IPS DF 6.9 (cell line): ENCODE results near the gene PRDM7.
"Not testable (repeated sequence)": the region's sequence is repeated elsewhere in the genome, so short reads cannot be mapped to it uniquely, and the experiment has no call there.

ENCODE experiments used
- DNase-seq: peaks from one replicate; pipeline ENCODE4 v3.0.0-alpha.2; 2013; ENCODE audit warnings: low read depth, low spot score
- H3K27ac ChIP-seq: one replicate; pipeline ENCODE4 v1.5.1; 2013; ENCODE audit warnings: low read length, control low read depth
- H3K27me3 ChIP-seq: 2 replicates; pipeline ENCODE4 v1.6.1; 2013; ENCODE audit warnings: mild to moderate bottlenecking, low read length; ENCODE audit not compliant: control insufficient read depth, insufficient read depth
- H3K36me3 ChIP-seq: 2 replicates; pipeline ENCODE4 v1.6.1; 2013; ENCODE audit warnings: low read length; ENCODE audit not compliant: control insufficient read depth, insufficient read depth
- H3K4me1 ChIP-seq: 2 replicates; pipeline ENCODE4 v1.6.1; 2013; ENCODE audit warnings: low read length; ENCODE audit not compliant: control insufficient read depth, insufficient read depth
- H3K4me3 ChIP-seq: 2 replicates; pipeline ENCODE4 v1.5.1; 2013; ENCODE audit warnings: mild to moderate bottlenecking, low read length
- H3K9me3 ChIP-seq: 2 replicates; pipeline ENCODE4 v1.6.1; 2013; ENCODE audit warnings: low read length, inconsistent platforms; ENCODE audit not compliant: control insufficient read depth, insufficient read depth
- whole genome bisulfite sequencing: extraction: QIAGEN DNeasy Blood & Tissue Kit; methylation state at CpG from one replicate; pipeline ENCODE4 v1.1.7; 2013; ENCODE audit warnings: mixed read lengths, missing lambda C conversion rate; ENCODE audit not compliant: insufficient read length, insufficient coverage; 5-methylcytosine and 5-hydroxymethylcytosine counted together

The PRDM7 gene

DNA sequence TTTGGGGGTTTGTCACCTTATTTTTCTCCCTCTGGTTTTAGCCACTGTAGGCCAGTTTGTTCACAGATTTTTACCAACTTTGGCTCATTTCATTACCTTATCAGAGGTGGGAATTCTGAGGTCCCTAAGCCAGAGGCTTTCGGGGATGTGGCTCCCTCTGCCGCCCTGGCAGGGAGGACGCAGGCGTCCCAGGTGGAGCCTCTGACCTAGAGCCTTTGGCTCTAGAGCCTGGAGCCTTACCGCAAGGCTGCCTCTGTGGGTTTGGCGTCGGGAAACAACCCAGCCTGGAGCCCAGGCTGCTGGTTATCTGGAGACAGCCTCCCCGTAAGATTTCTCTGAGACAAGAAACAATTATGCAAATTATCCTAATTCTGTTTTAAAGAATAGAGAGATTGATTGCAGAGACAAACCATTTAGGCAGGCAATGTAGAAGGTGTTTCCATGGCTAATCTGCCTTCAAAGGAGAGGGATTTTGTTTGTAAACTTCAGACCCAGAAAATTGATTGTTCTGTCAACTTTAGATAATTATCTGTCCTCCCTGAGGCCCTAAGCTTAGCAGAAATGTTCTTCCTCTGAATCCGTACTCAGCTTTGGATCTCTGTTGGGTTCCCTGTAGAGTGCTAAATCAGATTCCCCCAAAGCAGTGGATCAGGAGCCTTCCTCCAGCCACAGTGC is 20.0 kb upstream of the PRDM7 start:
- not testable (repeated sequence) for DNase-seq, H3K36me3 ChIP-seq, H3K9me3 ChIP-seq, H3K27ac ChIP-seq, H3K4me3 ChIP-seq, H3K27me3 ChIP-seq, H3K4me1 ChIP-seq
- WGBS = no CpG with 5 or more reads among the region's 9 CpGs

DNA sequence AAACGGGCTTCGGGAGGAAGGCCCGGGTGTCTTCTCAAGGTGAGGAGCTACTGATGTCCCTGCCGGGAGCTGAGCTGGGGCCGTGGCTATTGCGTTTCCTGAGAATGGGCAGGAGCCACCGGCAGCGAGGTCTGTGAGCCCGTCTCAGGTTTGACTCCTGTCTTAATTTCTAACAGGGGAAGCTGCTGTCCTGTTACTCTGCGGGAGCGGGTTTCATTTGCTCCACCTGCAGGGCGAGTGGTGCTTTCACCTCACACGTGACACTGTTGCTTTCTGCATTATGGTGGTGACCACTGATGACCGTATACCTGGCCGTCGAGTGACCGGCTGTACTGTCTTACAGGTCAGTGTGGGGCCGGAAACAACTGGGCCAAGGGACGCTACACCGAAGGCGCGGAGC is 17.7 kb upstream of the PRDM7 start:
- WGBS = no CpG with 5 or more reads among the region's 22 CpGs
- not testable (repeated sequence) for H3K4me3 ChIP-seq

DNA sequence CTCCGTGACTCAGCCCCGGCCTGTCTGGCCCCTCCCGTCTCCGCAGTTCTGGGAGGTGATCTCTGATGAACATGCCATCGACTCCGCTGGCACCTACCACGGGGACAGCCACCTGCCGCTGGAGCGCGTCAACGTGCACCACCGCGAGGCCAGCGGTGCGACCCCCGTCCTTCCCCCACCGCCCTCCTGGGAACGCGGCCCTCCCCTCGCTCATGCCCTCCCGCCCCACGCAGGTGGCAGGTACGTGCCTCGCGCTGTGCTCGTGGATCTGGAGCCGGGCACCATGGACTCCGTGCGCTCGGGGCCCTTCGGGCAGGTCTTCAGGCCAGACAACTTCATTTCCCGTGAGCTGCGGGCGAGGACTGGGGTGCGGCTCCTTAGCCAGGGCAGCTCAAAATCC is 17.2 kb upstream of the PRDM7 start:
- H3K27ac ChIP-seq, DNase-seq, H3K4me1 ChIP-seq, H3K9me3 ChIP-seq, H3K36me3 ChIP-seq, H3K27me3 ChIP-seq, H3K4me3 ChIP-seq: not testable (repeated sequence)
- no CpG with 5 or more reads among the region's 35 CpGs for WGBS

More for the DNA sequence above, 17.7 kb upstream of the PRDM7 start:
- not testable (repeated sequence) for DNase-seq, H3K9me3 ChIP-seq, H3K36me3 ChIP-seq, H3K27me3 ChIP-seq, H3K4me1 ChIP-seq, H3K27ac ChIP-seq

DNA sequence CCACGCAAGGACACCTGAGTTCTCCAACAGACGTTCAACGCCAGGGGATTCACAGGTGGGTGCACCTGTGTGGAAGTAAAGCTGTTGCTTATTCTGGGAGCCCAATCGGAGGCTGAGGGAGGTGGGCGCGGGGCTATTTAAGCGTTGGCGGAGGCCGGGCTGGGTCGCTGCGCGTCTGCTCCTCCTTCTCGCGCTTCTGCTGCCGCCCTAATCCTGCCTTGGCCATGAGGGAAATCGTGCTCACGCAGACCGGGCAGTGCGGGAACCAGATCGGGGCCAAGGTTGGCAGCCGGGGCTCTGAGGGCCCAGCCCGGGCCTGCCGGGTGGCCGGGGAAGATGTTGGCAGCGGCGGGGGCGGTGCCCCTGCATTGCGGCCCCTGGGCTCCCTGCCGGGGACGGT is 16.7 kb upstream of the PRDM7 start:
- not testable (repeated sequence) for H3K27ac ChIP-seq, H3K4me1 ChIP-seq
- WGBS = no CpG with 5 or more reads among the region's 30 CpGs

DNA sequence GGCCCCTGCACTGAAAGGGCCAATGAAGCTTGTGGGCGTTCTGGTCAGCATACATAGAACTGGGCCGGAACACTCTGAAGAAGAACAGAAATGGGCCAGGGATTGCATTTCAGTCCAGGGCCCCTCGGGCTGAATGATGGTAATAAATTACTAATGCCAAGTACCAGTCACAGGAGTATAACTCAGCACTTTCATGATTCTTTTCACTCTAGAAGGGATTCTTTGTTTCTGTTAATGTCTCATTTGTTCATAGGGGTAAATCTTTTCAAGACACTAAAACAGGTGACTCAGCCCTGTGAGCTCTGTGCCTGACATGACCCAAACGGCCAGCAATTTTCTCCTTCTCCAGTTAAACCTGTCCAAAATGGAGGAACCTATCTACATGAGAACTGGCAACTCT is 15.7 kb upstream of the PRDM7 start:
- not testable (repeated sequence) for H3K4me1 ChIP-seq, DNase-seq, H3K27ac ChIP-seq, H3K4me3 ChIP-seq, H3K27me3 ChIP-seq, H3K9me3 ChIP-seq, H3K36me3 ChIP-seq
- no CpG with 5 or more reads among the region's 4 CpGs for WGBS

More for the DNA sequence above, 16.7 kb upstream of the PRDM7 start:
- not testable (repeated sequence) for H3K36me3 ChIP-seq, H3K4me3 ChIP-seq, H3K9me3 ChIP-seq, DNase-seq, H3K27me3 ChIP-seq

DNA sequence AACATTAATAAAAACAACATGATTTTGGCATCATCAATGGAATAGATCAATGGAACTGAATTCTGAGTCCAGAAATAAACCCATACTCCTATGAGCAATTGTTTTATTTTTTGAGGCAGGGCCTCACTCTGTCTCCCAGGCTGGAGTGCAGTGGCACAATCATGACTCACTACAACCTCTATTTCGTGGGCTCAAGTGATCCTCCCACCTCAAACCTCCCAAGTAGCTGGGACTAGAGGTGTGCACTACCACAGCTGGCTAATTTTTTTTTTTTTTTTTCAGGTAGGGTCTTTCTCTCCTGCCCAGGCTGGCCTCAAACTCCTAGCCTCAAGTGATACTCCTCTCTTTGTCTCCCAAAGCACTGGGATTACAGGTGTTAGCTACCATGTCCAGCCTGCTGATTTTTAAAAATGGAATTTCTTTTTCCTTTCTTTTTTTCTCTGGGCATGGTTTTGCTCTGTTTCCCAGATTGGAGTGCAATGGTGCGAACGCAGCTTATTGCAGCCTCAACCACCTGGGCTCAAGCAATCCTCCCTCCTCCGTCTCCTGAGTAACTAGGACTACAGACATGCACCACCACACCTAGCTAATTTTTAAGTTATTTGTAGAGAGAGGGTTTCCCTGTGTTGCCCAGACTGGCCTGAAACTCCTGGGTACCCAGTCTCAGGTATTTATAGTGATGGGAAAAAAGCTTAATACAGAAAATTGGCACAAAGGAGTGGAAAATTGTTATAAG is 7.3 kb upstream of the PRDM7 start:
- Histone ChIP-seq H3K4me1 (no peaks in the 10 kb centered on the region), H3K27ac (no peak overlapping the region), H3K9me3 (no peaks in the 10 kb centered on the region), H3K36me3 (no peaks in the 10 kb centered on the region), H3K4me3 (no peak overlapping the region), H3K27me3 (no peaks in the 10 kb centered on the region)
- WGBS = no CpG with 5 or more reads among the region's 4 CpGs
- no peak for DNase-seq

DNA sequence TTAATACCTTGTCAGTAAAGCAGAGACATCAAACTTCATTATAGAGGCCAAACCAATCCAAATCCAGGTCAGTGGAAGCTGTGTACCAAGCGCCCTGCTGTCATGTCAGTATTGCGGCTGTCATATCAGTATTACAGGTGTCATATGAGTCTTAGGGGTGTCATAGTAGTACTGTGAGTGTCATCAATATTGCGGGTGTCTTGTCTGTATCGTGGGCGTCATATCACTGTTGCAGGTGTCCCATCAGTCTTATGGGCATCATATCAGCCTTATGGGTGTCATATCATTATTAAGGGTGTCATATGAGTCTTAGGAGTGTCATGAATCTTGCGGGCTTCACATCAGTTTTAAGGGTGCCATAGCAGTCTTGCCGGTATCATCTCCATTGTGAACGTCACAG is 6.0 kb upstream of the PRDM7 start:
- Histone ChIP-seq H3K4me1 (peaks cover 2% of the 10 kb centered on the region; the same call in 1 of the 2 replicates), H3K9me3 (no peaks in the 10 kb centered on the region), H3K36me3 (no peaks in the 10 kb centered on the region), H3K4me3 (no peak overlapping the region), H3K27me3 (peaks cover 4% of the 10 kb centered on the region; the same call in 1 of the 2 replicates), H3K27ac (no peak overlapping the region)
- DNase-seq = no peak
- no CpG with 5 or more reads among the region's 8 CpGs for WGBS

DNA sequence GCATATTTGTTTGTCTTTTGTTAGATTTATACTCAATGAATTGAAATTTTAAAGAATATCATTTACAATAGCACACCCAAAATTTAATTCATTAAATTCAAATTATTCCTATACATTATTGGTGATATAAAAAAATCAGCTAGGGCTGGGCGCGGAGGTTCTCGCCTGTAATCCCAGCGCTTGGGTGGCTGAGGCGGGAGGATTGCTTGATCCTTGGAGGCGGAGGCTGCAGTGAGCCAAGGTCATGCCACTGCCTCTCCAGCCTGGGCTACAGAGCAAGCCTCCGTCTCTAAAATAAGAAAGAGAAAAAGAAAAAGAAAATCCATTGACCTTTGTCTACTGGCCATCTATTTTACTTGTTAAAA is 4.5 kb upstream of the PRDM7 start:
- H3K27me3 ChIP-seq = peaks cover 7% of the 10 kb centered on the region; the same call in 1 of the 2 replicates
- H3K4me3 ChIP-seq = no peak overlapping the region
- H3K4me1 ChIP-seq = peaks cover 4% of the 10 kb centered on the region; the same call in 1 of the 2 replicates
- no peaks in the 10 kb centered on the region for H3K36me3 ChIP-seq
- no peaks in the 10 kb centered on the region for H3K9me3 ChIP-seq
- WGBS = no CpG with 5 or more reads among the region's 7 CpGs
- H3K27ac ChIP-seq = no peak overlapping the region
- no peak for DNase-seq

DNA sequence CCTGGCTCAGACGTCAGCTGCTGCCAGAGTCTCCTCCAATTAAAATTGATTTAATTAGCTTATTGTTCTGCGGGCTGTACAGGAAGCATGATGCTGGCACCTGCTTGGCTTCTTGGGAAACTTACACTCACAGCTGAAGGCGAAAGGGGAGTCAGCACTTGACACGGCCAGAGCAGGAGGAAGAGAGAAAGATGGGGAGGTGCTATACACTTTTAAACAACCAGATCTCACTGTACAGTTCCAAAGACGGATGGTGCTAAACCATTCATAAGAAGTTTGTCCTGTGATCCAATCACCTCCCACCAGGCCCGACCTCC is 1.4 kb upstream of the PRDM7 start:
- Histone ChIP-seq H3K4me3 (no peak overlapping the region), H3K9me3 (no peaks in the 10 kb centered on the region), H3K27me3 (peaks cover 11% of the 10 kb centered on the region; the same call in 1 of the 2 replicates), H3K36me3 (no peaks in the 10 kb centered on the region), H3K4me1 (peaks cover 4% of the 10 kb centered on the region; the same call in 1 of the 2 replicates), H3K27ac (no peak overlapping the region)
- DNase-seq = no peak
- no CpG with 5 or more reads among the region's 6 CpGs for WGBS

DNA sequence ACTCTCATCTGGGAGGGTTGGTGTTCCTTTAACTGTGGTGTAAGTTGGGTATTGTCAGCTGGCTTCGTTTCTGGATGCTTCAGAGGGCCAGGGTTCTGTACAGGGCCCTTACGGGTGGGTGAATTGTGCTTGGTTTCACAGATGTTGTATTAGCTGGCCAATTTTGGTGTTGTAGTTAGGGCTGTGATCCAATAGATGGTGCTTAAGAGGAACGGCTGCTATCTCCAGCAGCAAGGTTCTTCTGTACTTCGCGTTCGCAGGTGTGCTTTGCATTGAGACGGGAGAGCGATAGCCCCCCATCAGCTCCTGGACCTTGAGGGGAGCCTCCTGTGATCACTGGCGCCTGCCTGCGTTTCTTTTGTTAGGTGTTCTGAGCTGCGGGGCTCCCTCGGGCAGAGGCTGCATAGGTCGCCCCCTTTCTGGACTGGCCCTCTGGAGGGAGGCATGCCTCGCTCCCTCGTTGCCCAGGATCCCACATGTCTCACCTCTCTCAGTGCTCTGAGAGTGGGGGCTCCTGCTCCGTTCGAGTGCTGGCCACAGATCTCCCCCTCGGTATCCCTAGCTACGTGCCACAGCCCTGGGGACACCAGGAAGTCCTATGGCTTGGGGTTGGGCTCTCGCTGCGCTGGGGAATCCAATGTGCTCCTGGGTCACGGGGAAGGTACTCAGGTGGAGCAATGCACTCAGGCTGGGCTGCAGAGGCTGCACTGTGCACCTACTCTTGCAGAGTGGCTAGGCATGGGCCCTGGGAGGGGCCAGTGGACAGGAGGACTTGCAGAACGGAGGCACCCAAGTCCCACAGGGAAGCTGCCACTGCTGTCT is 837 bp upstream of the PRDM7 start:
- Histone ChIP-seq H3K36me3 (no peaks in the 10 kb centered on the region), H3K4me3 (peak overlapping the region; percentile 26; the same call in 1 of the 2 replicates), H3K27me3 (peaks cover 11% of the 10 kb centered on the region; the same call in 1 of the 2 replicates), H3K4me1 (peaks cover 4% of the 10 kb centered on the region; the same call in 1 of the 2 replicates), H3K9me3 (no peaks in the 10 kb centered on the region), H3K27ac (no peak overlapping the region)
- no CpG with 5 or more reads among the region's 23 CpGs for WGBS
- DNase-seq = no peak
